ENCODE results near the gene C9.

DNA sequence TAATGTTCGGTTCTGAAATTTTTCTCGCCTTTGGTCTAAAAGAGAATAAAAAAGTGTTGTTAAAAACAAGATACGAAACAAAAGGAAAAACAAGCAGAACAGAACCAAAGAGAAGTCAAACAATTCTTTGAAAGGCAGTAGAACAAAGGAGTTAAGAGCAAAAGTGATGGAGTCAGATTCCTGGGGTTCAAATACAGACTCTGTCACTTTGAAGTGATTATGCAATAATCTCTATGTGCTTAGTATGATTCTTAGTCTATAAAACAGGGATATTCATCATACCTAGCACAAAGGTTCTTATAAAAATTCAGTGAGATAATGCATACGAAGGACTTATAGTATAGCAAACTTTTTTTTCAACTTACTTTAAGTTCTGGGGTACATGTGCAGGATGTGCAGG is 48.3 kb downstream of the C9 start:
- TF ChIP-seq, protein P1, sequence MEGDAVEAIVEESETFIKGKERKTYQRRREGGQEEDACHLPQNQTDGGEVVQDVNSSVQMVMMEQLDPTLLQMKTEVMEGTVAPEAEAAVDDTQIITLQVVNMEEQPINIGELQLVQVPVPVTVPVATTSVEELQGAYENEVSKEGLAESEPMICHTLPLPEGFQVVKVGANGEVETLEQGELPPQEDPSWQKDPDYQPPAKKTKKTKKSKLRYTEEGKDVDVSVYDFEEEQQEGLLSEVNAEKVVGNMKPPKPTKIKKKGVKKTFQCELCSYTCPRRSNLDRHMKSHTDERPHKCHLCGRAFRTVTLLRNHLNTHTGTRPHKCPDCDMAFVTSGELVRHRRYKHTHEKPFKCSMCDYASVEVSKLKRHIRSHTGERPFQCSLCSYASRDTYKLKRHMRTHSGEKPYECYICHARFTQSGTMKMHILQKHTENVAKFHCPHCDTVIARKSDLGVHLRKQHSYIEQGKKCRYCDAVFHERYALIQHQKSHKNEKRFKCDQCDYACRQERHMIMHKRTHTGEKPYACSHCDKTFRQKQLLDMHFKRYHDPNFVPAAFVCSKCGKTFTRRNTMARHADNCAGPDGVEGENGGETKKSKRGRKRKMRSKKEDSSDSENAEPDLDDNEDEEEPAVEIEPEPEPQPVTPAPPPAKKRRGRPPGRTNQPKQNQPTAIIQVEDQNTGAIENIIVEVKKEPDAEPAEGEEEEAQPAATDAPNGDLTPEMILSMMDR (optimal IDR thresholded peaks at IDR 0.05 in 1 of 3, IDR thresholded peaks at IDR 0.05 in 1 of 3, conservative IDR thresholded peaks at IDR 0.05 in 1 of 3; ENCODE audit: extremely low read depth in 1 of 3, insufficient read depth in 2 of 3, low read length in 3 of 3): no peak
- TF ChIP-seq EZH2 (IDR thresholded peaks at IDR 0.05; ENCODE audit: low read length): no peak
